ENCODE results near the gene C22orf15. TPM values are rescaled to one million over a fixed set of nuclear protein-coding genes. Genes with fewer than 3 reads are reported as not detected.
A peak's percentile ranks its signal among the peaks of the same experiment; 100 is the strongest.

C22orf15 gene
- total RNA-seq, 1 donor from 2014 or later = not detected

- no peak for DNase-seq (ENCODE audit: low read depth)
Observed at GRCh38 chr22:23772649-23773473, 10.1 kb downstream of the C22orf15 start, which contains the start of gene MMP11. TSS of gene MMP11 (plus strand) at chr22:23772849. CDS start at chr22:23772871, 22 bp downstream.

GRCh38 chr22:23773483-23774113 lies 10.8 kb downstream of the C22orf15 start:
- DNase-seq (ENCODE audit: low read depth) = no peak

- no peak for DNase-seq (ENCODE audit: low read depth)
Observed at GRCh38 chr22:23774114-23774921, 11.5 kb downstream of the C22orf15 start.

- peak; percentile 77 for DNase-seq (ENCODE audit: low read depth)
Observed at GRCh38 chr22:23774922-23775436, 12.2 kb downstream of the C22orf15 start.

- DNase-seq (ENCODE audit: low read depth) = no peak
Observed at GRCh38 chr22:23775779-23776375, 13.1 kb downstream of the C22orf15 start.

GRCh38 chr22:23777776-23778576 lies 15.2 kb downstream of the C22orf15 start:
- DNase-seq (ENCODE audit: low read depth) = no peak

- DNase-seq (ENCODE audit: low read depth) = no peak
Observed at GRCh38 chr22:23778577-23778900, 15.7 kb downstream of the C22orf15 start.

GRCh38 chr22:23779083-23779482 lies 16.3 kb downstream of the C22orf15 start:
- DNase-seq (ENCODE audit: low read depth) = no peak

- DNase-seq (ENCODE audit: low read depth) = no peak
Observed at GRCh38 chr22:23779731-23780130, 16.9 kb downstream of the C22orf15 start.

GRCh38 chr22:23780146-23780748 lies 17.5 kb downstream of the C22orf15 start:
- DNase-seq (ENCODE audit: low read depth) = no peak

- DNase-seq (ENCODE audit: low read depth) = no peak
Observed at GRCh38 chr22:23781065-23781464, 18.3 kb downstream of the C22orf15 start.

GRCh38 chr22:23781511-23782183 lies 18.9 kb downstream of the C22orf15 start:
- DNase-seq (ENCODE audit: low read depth) = no peak

GRCh38 chr22:23782252-23782651 lies 19.5 kb downstream of the C22orf15 start:
- DNase-seq (ENCODE audit: low read depth) = no peak

- no peak for DNase-seq (ENCODE audit: low read depth)
Observed at GRCh38 chr22:23782703-23783102, 19.9 kb downstream of the C22orf15 start.

- DNase-seq (ENCODE audit: low read depth) = no peak
Observed at GRCh38 chr22:23783265-23784150, 20.7 kb downstream of the C22orf15 start.

- peak; percentile 61 for DNase-seq (ENCODE audit: low read depth)
Observed at GRCh38 chr22:23784215-23784732, 21.5 kb downstream of the C22orf15 start.

GRCh38 chr22:23786261-23786710 lies 23.5 kb downstream of the C22orf15 start:
- DNase-seq (ENCODE audit: low read depth) = no peak

- DNase-seq (ENCODE audit: low read depth) = peak; percentile 68
Observed at GRCh38 chr22:23786752-23787599, 24.2 kb downstream of the C22orf15 start, which contains the start of gene SMARCB1. TSS of gene SMARCB1 (plus strand) at chr22:23786966. CDS start at chr22:23787170, 204 bp downstream.

Data from renal cortical epithelial cell (primary cell).